ENCODE data around the gene KEL.

DNA sequence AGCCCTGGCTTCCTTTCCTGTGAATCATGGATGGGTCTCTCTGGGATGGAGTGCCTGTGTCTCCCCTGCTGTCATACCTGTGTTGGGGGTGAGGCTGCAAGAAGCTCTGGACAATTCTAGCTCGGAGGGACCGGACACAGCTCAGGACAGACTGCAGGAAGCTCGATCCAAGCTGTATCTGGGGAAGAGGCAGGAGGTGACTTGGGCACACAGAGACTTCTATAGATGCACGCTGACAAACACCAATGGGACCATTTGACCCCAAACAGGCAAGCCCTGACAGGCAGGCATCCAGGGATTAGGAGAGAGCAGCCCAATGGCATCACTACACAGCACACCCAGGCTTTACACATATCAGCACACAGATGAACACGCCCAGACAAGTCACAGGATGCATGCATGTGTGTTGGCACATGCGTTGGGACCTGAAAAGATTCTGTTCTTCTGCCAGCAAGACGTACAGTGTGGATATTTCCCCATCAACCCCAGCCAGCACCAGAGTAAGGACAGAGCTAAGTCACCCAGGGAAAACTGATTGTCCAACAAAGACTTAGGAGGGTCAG, 18.4 kb downstream of the KEL start:
- no peak for TF ChIP-seq EZH2phosphoT487 (conservative IDR thresholded peaks at IDR 0.05; ENCODE audit: low read length)
- TF ChIP-seq, protein P1, sequence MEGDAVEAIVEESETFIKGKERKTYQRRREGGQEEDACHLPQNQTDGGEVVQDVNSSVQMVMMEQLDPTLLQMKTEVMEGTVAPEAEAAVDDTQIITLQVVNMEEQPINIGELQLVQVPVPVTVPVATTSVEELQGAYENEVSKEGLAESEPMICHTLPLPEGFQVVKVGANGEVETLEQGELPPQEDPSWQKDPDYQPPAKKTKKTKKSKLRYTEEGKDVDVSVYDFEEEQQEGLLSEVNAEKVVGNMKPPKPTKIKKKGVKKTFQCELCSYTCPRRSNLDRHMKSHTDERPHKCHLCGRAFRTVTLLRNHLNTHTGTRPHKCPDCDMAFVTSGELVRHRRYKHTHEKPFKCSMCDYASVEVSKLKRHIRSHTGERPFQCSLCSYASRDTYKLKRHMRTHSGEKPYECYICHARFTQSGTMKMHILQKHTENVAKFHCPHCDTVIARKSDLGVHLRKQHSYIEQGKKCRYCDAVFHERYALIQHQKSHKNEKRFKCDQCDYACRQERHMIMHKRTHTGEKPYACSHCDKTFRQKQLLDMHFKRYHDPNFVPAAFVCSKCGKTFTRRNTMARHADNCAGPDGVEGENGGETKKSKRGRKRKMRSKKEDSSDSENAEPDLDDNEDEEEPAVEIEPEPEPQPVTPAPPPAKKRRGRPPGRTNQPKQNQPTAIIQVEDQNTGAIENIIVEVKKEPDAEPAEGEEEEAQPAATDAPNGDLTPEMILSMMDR (IDR thresholded peaks at IDR 0.05; ENCODE audit: insufficient read depth, low read length, poor library complexity, severe bottlenecking): no peak
